GM21717 (cell line): ENCODE results near the gene MAFG.

Experiments
- ATAC-seq: cut with Tn5 transposase; IDR thresholded peaks from one replicate; pipeline ENCODE4 v1.9.1; 2021; ENCODE audit warnings: mild to moderate bottlenecking, moderate library complexity; ENCODE audit not compliant: unreplicated experiment

Gene MAFG

GRCh38 chr17:81940538-81941483 is 13.3 kb upstream of the MAFG start:
- no peak for ATAC-seq

- ATAC-seq = no peak
Observed at GRCh38 chr17:81939881-81940385, 12.4 kb upstream of the MAFG start.

- ATAC-seq = no peak
Observed at GRCh38 chr17:81939218-81939617, 11.7 kb upstream of the MAFG start.

DNA sequence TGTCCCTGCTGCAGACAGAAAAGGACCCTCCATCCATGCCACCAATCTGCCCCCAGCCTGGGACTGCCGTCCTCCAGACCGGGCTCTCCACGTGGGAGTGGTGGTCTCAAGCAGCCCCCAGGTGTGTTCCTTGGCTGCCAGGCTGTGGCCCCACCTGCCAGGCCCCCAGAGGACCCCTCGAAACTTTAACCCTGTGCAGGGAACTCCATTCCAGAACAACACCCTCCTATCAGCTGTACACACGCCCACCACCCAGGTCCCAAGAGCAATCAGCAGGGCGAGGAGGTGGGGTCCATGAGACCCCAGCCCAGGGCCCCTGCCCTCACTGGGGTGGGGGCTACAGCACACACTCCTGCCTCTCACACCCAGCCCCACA is 8.2 kb upstream of the MAFG start:
- ATAC-seq = no peak

GRCh38 chr17:81934850-81935708 is 7.5 kb upstream of the MAFG start:
- no peak for ATAC-seq

- no peak for ATAC-seq
Observed at GRCh38 chr17:81934098-81934757, 6.7 kb upstream of the MAFG start.

DNA sequence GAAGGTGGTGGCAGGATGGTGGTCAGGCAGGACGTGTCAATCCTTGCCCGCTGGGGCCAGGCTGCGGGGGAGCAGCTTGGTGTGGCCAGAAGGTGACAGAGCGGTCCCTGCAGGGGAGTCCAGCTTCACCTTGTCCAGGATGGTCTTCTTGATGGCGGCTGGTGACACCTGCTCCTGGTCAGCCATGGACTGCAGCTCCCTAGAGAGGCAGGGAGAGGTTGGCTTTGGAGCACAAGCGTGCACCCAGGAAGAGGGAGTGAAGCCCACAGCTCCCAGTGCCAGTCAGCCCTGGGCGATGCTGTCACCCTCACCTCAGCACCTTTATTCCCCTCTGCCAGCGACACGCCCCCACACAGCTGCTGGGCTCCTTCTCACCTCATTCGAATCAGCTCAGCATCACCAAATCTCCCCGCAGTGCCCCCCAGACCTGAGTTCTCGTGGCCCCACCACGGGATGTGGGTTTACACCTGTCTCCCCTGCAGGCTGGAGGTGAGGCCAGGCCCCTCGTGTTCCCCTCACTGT is 5.7 kb upstream of the MAFG start:
- ATAC-seq = no peak

GRCh38 chr17:81932333-81932983 is 4.9 kb upstream of the MAFG start:
- ATAC-seq = no peak

GRCh38 chr17:81931557-81932332 is 4.2 kb upstream of the MAFG start:
- ATAC-seq = no peak

- ATAC-seq = no peak
Observed at GRCh38 chr17:81931189-81931556, 3.6 kb upstream of the MAFG start.

- no peak for ATAC-seq
Observed at GRCh38 chr17:81930142-81931125, 2.9 kb upstream of the MAFG start.

DNA sequence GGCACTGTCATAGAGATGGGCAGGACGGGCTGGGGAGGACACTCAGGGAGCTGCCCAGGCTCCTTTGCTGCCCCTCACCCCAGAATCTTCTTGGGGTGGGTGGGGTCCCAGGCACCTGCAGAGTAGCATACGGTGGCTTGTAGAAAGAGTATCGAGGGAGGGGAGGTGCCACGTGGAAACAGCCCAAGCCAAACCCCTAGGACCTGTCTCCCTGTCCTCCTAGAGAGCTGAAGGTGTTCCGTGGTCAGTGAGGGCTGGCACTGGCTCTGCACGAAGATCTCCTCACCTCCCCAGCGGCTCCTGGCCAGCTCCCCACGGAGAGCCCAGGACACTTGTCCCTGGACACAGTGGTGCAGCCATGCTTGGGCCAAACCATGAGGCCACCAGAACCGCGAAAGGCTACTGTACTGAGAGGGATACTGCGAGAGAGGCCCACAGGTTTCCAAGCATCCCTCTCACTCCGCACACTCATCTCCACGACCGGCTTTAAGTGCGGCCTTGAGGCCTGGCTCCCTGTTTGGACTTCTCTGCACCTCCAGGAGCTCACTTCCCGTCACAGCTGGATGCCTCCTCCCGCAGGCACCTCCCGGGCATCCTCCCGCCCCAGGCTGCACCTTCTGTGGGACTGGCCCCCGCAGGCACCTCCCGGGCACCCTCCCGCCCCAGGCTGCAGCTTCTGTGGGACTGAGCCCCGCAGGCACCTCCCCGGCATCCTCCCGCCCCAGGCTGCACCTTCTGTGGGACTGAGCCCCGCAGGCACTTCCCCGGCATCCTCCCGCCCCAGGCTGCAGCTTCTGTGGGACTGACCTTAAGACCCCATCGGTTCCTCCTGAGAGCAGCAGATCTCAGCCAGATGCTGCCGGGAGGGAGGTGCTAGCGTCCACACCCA is 2.0 kb upstream of the MAFG start:
- no peak for ATAC-seq

- ATAC-seq = no peak
Observed at GRCh38 chr17:81928544-81929252, 1.2 kb upstream of the MAFG start.

DNA sequence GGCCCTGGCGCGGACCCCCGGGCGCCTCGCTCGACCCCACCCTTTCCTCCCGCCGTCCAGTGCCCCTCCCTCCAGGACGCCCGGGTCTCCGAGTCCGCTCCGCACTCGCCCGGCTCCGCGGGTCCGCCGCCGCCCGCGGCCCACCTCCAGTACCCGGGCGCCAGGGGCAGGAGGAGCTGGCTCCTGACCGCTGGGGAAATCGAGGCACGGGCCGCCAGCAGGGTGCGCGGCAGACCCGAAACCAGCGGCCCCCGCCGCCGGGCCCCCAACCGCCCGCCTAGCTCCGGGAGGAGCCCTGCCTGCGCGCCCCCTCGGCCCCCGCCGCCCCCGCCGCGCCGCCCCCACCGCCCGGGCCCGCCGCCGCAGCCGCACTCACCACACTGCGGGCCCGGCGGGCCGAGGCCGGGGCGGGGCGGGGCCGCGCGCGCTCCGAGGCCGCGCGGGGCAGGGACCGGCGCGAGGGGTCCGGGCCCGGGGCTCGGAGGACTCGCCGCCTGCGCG is 333 bp downstream of the MAFG start:
- no peak for ATAC-seq

DNA sequence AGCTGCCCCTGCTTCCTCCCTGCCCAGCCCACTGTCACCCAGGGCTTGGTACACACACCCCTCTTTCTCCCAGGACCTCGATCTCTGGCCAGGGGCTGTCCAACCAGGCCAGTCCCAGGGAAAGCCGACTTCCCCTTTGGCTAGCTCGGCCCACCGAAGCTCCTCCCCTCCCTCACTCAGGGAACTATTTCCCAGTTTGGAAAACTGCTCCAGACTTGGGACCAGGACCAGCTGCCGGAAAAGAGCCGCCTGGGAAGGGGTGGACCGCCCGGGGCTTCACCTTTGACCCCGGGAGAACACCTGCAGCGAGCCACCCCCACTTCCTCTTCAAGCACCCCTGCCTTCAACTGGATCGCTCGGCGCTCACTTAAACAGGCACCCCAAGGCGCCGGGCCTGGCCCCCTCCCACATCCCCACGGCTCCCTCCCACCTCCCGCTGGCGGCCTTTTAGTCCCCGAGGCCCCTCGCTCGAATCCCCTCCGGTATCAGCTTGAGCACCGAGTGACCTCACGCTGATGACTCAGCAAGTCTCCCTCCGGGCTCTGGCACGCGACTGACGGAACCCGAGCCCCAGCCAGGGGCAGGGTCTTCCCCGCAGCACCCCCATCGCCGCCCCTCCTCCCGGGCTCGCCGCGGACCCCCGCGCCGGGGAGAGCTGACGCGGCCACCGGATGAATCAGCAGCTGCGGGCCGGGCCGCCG is 934 bp downstream of the MAFG start:
- no peak for ATAC-seq

DNA sequence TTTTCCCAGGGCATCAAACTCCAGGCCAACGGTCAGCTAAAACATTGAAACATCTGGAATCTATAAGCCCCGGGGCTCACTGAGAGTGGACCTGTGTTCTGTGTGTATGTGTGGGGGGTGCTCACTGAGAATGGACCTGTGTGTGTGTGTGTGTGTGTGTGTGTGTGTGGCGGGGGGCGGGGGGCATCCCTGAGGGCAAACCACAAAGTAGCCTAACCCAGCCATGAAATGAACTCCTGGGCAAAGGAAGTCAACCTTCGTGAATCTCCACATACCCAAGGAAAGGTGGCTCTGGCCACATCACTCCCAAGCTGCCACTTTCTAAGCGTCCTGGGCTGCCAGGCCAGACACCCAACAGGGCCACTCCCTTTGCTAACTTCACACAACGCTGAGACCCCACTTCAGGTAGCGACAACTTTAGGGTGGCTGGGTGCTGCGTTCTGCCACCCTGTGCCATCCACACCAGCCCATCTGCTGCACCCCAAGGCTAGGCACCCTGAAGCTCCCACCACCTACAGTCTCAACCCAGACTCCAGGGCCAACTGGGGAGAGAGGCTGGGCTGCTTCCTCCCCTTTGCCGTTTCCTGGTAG is 1.6 kb downstream of the MAFG start:
- ATAC-seq = no peak
